Bronchial epithelial cell (primary cell): ENCODE data around the gene AVPR2. TPM values are rescaled to one million over a fixed set of nuclear protein-coding genes. Genes with fewer than 3 reads are reported as not detected.

Experiments used
- DNase-seq: peaks from one replicate; pipeline ENCODE4 v3.0.0-alpha.2; 2010; ENCODE audit warnings: low read depth
- FAIRE-seq: peaks from 2 replicates; lab custom pipeline; 2011; peaks lifted over from hg19 to GRCh38; lab: Jason Lieb, UNC
- H3K27me3 ChIP-seq: 2 replicates; pipeline ENCODE4 v1.5.1; 2011; ENCODE audit warnings: low read length; ENCODE audit not compliant: control insufficient read depth, insufficient read depth
- H3K36me3 ChIP-seq: 2 replicates; pipeline ENCODE4 v1.5.1; 2011; ENCODE audit warnings: low read length; ENCODE audit not compliant: control insufficient read depth, insufficient read depth
- H3K4me3 ChIP-seq: 2 replicates; pipeline ENCODE4 v1.5.1; 2011; ENCODE audit warnings: mild to moderate bottlenecking, low read depth, low read length, control low read depth
- total RNA-seq: library from RNA; depleted of rRNA; stranded (reverse); fragments of >200 nt; gene quantifications from 2 replicates; pipeline ENCODE4 v1.2.1, GENCODE V29; 2014
- TF ChIP-seq, protein P1 (sequence below): IDR thresholded peaks from 2 replicates; pipeline ENCODE4 v1.5.1; 2011; ENCODE audit warnings: mild to moderate bottlenecking, moderate library complexity, low read length, control low read depth, inconsistent platforms; ENCODE audit not compliant: insufficient read depth, severe bottlenecking

AVPR2 gene
- total RNA-seq, 1 donor from 2014 or later = not detected

DNA sequence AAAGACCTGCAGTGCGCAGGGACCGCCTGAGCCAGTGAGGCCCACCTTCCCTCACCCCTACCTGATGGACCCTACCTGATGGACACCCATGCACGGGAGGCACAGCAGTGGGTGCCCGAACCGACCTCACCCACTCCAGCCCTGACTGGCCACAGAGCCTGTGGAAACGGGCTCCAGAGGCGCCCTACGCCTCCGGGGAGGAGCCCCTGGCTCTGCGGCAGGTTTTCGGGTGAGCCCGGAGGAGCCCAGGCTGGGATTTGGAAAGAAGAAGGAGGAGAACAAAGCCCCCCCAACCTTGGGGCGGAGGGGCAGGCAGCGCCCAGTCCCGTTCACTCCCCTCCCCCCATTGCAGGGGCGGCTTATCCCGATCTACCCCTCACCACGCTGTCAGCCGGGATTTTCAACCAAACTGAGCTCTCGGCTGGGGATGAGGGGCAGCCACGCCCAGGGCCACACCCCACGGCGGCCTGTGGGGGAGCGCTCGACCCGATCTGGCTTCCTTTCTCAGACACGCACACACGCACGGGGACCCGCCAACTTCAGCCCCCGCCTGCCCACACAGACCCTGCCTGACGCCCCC is 19.2 kb upstream of the AVPR2 start:
- TF ChIP-seq, protein P1, sequence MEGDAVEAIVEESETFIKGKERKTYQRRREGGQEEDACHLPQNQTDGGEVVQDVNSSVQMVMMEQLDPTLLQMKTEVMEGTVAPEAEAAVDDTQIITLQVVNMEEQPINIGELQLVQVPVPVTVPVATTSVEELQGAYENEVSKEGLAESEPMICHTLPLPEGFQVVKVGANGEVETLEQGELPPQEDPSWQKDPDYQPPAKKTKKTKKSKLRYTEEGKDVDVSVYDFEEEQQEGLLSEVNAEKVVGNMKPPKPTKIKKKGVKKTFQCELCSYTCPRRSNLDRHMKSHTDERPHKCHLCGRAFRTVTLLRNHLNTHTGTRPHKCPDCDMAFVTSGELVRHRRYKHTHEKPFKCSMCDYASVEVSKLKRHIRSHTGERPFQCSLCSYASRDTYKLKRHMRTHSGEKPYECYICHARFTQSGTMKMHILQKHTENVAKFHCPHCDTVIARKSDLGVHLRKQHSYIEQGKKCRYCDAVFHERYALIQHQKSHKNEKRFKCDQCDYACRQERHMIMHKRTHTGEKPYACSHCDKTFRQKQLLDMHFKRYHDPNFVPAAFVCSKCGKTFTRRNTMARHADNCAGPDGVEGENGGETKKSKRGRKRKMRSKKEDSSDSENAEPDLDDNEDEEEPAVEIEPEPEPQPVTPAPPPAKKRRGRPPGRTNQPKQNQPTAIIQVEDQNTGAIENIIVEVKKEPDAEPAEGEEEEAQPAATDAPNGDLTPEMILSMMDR = no peak
- H3K4me3 ChIP-seq = peak overlapping the region; percentile 1
- FAIRE-seq = no peak
- no peaks in the 10 kb centered on the region for H3K36me3 ChIP-seq
- no peak for DNase-seq
- peaks cover 6% of the 10 kb centered on the region for H3K27me3 ChIP-seq

DNA sequence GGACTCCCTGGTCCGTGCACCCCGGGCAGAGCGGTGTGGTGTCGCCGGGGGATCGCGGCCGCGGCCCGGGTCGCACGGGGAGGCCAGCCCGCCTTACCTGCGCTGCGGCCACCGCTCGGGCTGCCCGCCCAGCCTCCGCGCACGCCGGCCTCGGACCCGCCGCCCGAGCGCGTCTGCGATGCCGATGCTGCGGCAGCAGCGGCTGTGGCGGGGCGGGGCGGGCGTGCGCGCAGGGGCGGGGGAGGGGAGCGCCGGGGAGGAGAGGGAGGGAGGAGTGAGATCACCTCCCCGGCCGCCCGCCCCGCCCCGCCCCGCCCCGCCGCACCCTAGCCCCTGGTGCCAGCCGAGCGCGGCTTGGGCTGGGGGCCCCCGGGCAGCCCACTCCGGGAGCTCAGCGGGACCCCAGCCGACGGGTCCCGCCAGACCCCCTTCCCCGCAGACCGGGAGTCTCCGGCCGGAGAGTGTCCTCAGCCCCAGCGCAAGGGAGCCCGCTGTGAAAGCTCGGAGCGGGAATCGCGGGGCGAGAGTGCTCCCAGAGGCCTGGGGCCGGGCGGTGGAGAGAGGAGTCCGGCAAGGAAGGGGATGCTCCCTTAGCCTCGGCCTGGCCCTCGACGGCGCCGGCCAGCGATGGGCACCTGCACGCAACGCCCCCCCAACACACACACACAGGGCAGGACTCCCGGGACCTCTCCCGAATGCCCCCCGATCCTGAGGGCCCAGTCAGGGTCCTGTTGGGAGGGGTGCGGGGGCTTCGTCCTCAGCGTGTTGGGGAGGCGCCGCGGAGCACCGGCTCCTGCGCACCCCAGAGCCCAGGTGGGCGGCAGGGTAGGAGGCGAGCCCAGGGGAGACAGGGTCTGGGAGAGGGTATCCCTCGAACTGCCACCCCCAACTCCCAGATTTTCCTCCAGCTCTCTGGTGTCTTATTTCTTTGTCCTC is 18.2 kb upstream of the AVPR2 start, which contains the start of gene L1CAM:
TSS of gene L1CAM (minus strand) at position 206 of the 936 bp plus-strand sequence. CDS start 10,337 bp downstream, outside the sequence.
- peak within 1 kb of the TSS; percentile 1 for H3K4me3 ChIP-seq
- TF ChIP-seq, protein P1 = no peak
- no peaks in the 10 kb centered on the region for H3K36me3 ChIP-seq
- H3K27me3 ChIP-seq = peaks cover 6% of the 10 kb centered on the region
- FAIRE-seq (no peak), DNase-seq (no peak)

DNA sequence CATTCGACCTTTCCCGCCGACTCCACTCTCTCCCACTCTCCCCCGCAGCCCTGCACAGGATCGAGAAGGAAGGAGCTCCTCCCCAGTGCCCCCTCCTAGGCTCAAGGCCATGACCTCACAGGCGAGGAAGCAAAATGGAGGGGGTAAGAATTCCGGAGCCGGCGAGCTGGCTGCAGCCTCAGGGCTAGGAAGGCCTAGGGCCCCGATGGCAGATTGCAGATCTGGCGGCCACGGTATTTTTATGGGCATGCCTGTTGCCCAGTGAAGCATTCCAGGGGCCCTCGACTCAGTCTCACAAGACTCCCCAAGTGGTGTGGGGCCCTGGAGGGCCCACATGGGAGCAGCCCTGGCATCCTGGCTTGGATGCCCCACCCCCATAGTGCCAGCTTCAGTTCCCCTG is 17.6 kb upstream of the AVPR2 start:
- DNase-seq (no peak), FAIRE-seq (no peak)
- no peak overlapping the region for H3K4me3 ChIP-seq
- TF ChIP-seq, protein P1 = no peak
- no peaks in the 10 kb centered on the region for H3K36me3 ChIP-seq
- H3K27me3 ChIP-seq = peaks cover 6% of the 10 kb centered on the region

DNA sequence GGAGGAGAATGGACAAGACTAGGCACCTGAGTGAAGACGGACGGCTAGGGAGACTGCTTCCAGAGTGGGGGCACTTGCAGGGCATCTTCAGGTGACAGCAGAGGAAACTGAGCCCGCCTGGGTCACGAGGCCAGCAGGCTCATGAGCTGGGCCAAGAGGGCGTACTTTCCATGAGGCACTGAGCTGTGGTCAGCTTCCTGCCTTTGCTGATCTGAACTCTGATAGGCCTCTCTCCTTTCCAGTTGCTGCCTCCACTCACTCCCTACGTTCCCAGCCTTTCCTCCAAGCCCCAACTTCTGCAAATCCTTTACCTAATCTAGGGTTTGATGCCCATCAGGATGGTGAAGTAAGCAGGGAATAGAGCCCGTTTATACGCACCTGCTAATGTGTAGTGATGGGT is 17.1 kb upstream of the AVPR2 start:
- Histone ChIP-seq H3K4me3 (no peak overlapping the region), H3K27me3 (peaks cover 6% of the 10 kb centered on the region), H3K36me3 (no peaks in the 10 kb centered on the region)
- FAIRE-seq (peak; percentile 23), DNase-seq (no peak)
- TF ChIP-seq, protein P1 = no peak

DNA sequence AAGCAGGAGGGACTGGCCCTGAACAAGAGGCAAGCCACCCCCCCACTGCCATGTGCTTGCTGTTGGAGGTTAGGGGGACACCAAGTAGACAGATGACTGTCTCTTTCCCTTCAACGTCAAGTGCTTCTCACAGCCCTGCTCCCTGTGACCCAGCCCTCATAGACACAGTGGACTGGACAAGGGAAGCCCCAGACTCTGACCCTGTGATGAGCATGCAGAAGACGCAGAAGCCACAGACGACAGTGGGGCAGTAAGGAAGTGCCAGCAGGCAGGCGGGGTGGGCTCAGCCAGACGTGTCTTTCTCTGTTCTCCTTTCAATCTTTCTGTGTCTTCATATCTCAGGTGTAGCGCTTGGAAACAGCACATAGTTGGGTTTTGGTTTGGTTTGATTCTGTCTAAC is 16.1 kb upstream of the AVPR2 start:
- DNase-seq (no peak), FAIRE-seq (no peak)
- no peaks in the 10 kb centered on the region for H3K36me3 ChIP-seq
- H3K27me3 ChIP-seq = peaks cover 6% of the 10 kb centered on the region
- H3K4me3 ChIP-seq = no peak overlapping the region
- TF ChIP-seq, protein P1 = no peak
